Measurements from ENCODE around the gene BOK. TPM values are rescaled to one million over a fixed set of nuclear protein-coding genes. Genes with fewer than 3 reads are reported as not detected.

Gene BOK
- total and polyA plus RNA-seq, 10 of the 15 experiments (the other 5 are each of a cell fraction or from before 2014, with no cell fraction given), result 0.04 to 0.15 (median 0.12) TPM; not detected in 7

DNA sequence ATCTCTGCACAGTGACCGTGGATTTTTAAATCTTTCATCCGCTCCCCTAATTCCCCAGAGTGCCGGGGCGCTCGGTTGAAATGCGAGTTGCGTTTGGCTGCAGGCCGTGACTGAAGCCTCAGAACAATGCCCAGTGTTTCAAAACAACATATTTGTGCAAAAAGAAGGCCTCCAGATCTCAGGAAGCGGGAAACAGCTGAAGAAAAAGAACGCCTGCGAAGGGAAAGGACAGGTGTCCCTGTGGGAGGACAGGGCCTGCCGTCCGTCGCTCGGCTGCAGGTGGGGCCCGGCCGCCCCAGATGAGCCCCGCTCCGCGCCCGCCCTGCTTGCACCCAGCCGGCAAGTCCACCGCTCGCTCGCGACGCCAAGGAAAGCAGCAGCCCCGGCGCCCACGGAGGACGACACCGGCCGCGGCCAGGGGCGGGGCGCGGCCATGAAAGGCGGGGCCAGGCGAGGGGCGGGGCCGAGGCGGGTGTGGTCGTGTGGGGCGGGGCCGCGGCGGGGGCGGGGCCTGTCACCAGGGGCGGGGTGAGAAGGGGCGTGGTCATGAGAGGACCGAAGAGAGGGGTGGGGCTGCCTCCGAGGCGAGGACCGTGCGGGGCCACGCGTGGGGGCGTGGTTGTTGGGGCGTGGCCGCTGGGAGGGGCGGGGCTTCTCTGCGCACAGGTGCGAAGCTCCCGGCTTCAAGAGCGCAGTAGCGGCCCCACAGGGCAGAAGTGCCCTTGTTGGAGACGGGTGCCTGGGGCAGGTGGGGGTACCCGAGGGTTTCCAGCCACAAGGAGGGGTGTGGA lies 17.6 kb upstream of the BOK start:
- FAIRE-seq, result no peak

More for the DNA sequence above, 17.6 kb upstream of the BOK start:
- no TSS peak for BruUV-seq (replicated peaks)
- ChIA-PET RAD21 (ENCODE audit: unreplicated experiment) (no interaction called here), SMC1A (ENCODE audit: uncharacterized antibody, unreplicated experiment) (no interaction called here), CTCF (no interaction called here), POLR2A (no interaction called here)
- Histone ChIP-seq H2AFZ (ENCODE audit: control insufficient read depth, low read depth, low read length) (peak overlapping the region; percentile 61), H3K4me1 (ENCODE audit: control insufficient read depth, insufficient read depth, low read length) (no peaks in the 10 kb centered on the region), H4K20me1 (ENCODE audit: control insufficient read depth, insufficient read depth) (no peaks in the 10 kb centered on the region), H3K9me3 (replicated peaks; ENCODE audit: control insufficient read depth, insufficient read depth, low read length) (no peaks in the 10 kb centered on the region; the same call in 2 of the 3 replicates), H3K36me3 (ENCODE audit: control insufficient read depth in 2 of 2, insufficient read depth in 2 of 2, low read length in 1 of 2) (no peaks in the 10 kb centered on the region), H3K4me2 (ENCODE audit: control insufficient read depth, insufficient read depth) (peak overlapping the region; percentile 55), H3K27ac (ENCODE audit: control insufficient read depth, insufficient read depth) (no peak overlapping the region), H3K27me3 (replicated peaks in 1 of 2; ENCODE audit: control insufficient read depth in 2 of 2, insufficient read depth in 2 of 2, low read length in 1 of 2) (no peaks in the 10 kb centered on the region), H3K9ac (ENCODE audit: control insufficient read depth, insufficient read depth, low read length) (no peak overlapping the region), H3K4me3 (no peak overlapping the region), H3K79me2 (ENCODE audit: control insufficient read depth, insufficient read depth, low read length) (no peaks in the 10 kb centered on the region)
- WGBS (ENCODE audit: insufficient coverage, insufficient replicate concordance, low lambda C conversion rate, missing lambda C conversion rate), result 63% methylated on average over 17 of the region's 68 CpGs
- in situ Hi-C loops (cut with MboI) (no loop called here), intact Hi-C loops (cut with micrococcal nuclease; ENCODE audit: unreplicated experiment) (no loop called here)
- DNase-seq (ENCODE audit: low read depth, low spot score) (no peak), ATAC-seq (peak; percentile 85)
- TF ChIP-seq CBFB (IDR thresholded peaks at IDR 0.05; ENCODE audit: low read depth), result no peak
- no peak for TF ChIP-seq ZNF274 (IDR thresholded peaks at IDR 0.05; ENCODE audit: insufficient read depth, insufficient read length)
- no peak for TF ChIP-seq SPI1 (IDR thresholded peaks at IDR 0.05; ENCODE audit: borderline replicate concordance, insufficient read depth, low read depth, low read length)
- TF ChIP-seq GABPA (IDR thresholded peaks at IDR 0.05; ENCODE audit: low read depth), result no peak
- no peak for TF ChIP-seq ZNF207 (IDR thresholded peaks at IDR 0.05; ENCODE audit: borderline replicate concordance)
- no peak for TF ChIP-seq ZNF622 (IDR thresholded peaks at IDR 0.05)
- TF ChIP-seq, protein P1, sequence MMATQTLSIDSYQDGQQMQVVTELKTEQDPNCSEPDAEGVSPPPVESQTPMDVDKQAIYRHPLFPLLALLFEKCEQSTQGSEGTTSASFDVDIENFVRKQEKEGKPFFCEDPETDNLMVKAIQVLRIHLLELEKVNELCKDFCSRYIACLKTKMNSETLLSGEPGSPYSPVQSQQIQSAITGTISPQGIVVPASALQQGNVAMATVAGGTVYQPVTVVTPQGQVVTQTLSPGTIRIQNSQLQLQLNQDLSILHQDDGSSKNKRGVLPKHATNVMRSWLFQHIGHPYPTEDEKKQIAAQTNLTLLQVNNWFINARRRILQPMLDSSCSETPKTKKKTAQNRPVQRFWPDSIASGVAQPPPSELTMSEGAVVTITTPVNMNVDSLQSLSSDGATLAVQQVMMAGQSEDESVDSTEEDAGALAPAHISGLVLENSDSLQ (IDR thresholded peaks at IDR 0.05), result no peak
- TF ChIP-seq GATAD2B (conservative IDR thresholded peaks at IDR 0.05; ENCODE audit: low read depth), result no peak
- TF ChIP-seq, protein P2, sequence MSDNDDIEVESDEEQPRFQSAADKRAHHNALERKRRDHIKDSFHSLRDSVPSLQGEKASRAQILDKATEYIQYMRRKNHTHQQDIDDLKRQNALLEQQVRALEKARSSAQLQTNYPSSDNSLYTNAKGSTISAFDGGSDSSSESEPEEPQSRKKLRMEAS (IDR thresholded peaks at IDR 0.05; ENCODE audit: low read depth, low read length), result no peak
- TF ChIP-seq SIX5 (IDR thresholded peaks at IDR 0.05; ENCODE audit: low read depth, low read length, severe bottlenecking), result no peak
- TF ChIP-seq RAD21 (IDR thresholded peaks at IDR 0.05; ENCODE audit: insufficient read depth, low read depth, low read length), result no peak
- no peak for TF ChIP-seq ZBED1 (IDR thresholded peaks at IDR 0.05; ENCODE audit: borderline replicate concordance)
- no peak for TF ChIP-seq RCOR1 (conservative IDR thresholded peaks at IDR 0.05; ENCODE audit: low read depth, low read length)

All from GM12878 (cell line).